HEK293 (cell line): ENCODE results near the gene OR5V1.

Source experiments
- CTCF ChIA-PET: fragments of 350-600 bp; formaldehyde crosslinking; extraction: SDS; loops from one replicate; lab custom pipeline; 2021; ENCODE audit warnings: antibody characterized with exemption; lab: Yijun Ruan, JAX
- POLR2A ChIA-PET: fragments of 300-600 bp; formaldehyde crosslinking; extraction: SDS; loops from one replicate; lab custom pipeline; 2020; ENCODE audit warnings: antibody characterized with exemption, inconsistent platforms; lab: Yijun Ruan, JAX
- H3K27ac ChIP-seq: fragments of 200-500 bp; sonication (Bioruptor generic); 2 replicates; pipeline ENCODE4 v1.5.1; 2014; ENCODE audit warnings: low read depth, low read length, control low read depth, inconsistent platforms; ENCODE audit errors: extremely low read depth
- H3K36me3 ChIP-seq, 2 experiments: fragments of 200-500 bp in 1 of 2; sonication (Bioruptor generic) in 1 of 2; 1 replicate in 1 of 2; 2 replicates in 1 of 2; pipeline ENCODE4 v1.5.1; 2014 to 2017; ENCODE audit warnings: inconsistent platforms in 2 of 2, low read length in 2 of 2; ENCODE audit not compliant: control insufficient read depth in 2 of 2, insufficient read depth in 1 of 2
- H3K4me1 ChIP-seq: fragments of 200-500 bp; sonication (Bioruptor generic); 2 replicates; pipeline ENCODE4 v1.5.1; 2014; ENCODE audit warnings: mild to moderate bottlenecking, low read length, inconsistent platforms; ENCODE audit not compliant: control insufficient read depth, insufficient read depth
- H3K4me3 ChIP-seq: 2 replicates; pipeline ENCODE4 v1.5.1; 2011; ENCODE audit warnings: low read depth, mild to moderate bottlenecking, control low read depth, low read length, moderate library complexity
- H3K9me3 ChIP-seq: fragments of 200-500 bp; sonication (Bioruptor generic); 2 replicates; pipeline ENCODE4 v1.5.1; 2014; ENCODE audit warnings: low read depth, low read length, inconsistent platforms; ENCODE audit not compliant: control insufficient read depth, insufficient read depth
- BCL11B ChIP-seq: fragments of 450-650 bp; formaldehyde crosslinking; IDR thresholded peaks from 2 replicates; pipeline ENCODE4 v1.5.1; 2016; ENCODE audit warnings: low read depth, missing biosample characterization, missing genetic modification characterization
- KLF1 ChIP-seq: fragments of 450-650 bp; formaldehyde crosslinking; IDR thresholded peaks from 2 replicates; pipeline ENCODE4 v1.5.1; 2016; ENCODE audit warnings: missing biosample characterization, missing genetic modification characterization
- MEIS1 ChIP-seq: sonication (generic); formaldehyde crosslinking; IDR thresholded peaks from 2 replicates; pipeline ENCODE4 v1.8.1; 2022; ENCODE audit warnings: missing genetic modification reagents, mild to moderate bottlenecking, borderline replicate concordance
- PRDM1 ChIP-seq: fragments of 450-650 bp; formaldehyde crosslinking; IDR thresholded peaks from 2 replicates; pipeline ENCODE4; 2016; ENCODE audit warnings: missing biosample characterization, missing genetic modification characterization
- REPIN1 ChIP-seq: fragments of 450-650 bp; formaldehyde crosslinking; IDR thresholded peaks from 2 replicates; pipeline ENCODE4 v1.5.1; 2017; ENCODE audit warnings: missing biosample characterization, missing genetic modification characterization, low read depth
- SCRT2 ChIP-seq: fragments of 450-650 bp; formaldehyde crosslinking; IDR thresholded peaks from 2 replicates; pipeline ENCODE4 v1.5.1; 2016; ENCODE audit warnings: missing biosample characterization, missing genetic modification characterization
- ZFP3 ChIP-seq: fragments of 450-650 bp; formaldehyde crosslinking; IDR thresholded peaks from 2 replicates; pipeline ENCODE4 v1.5.1; 2016; ENCODE audit warnings: low read depth, missing biosample characterization, missing genetic modification characterization
- ZFP37 ChIP-seq: fragments of 450-650 bp; formaldehyde crosslinking; IDR thresholded peaks from 2 replicates; pipeline ENCODE4 v1.5.1; 2016; ENCODE audit warnings: missing biosample characterization, missing genetic modification characterization
- ZNF112 ChIP-seq: fragments of 450-650 bp; formaldehyde crosslinking; IDR thresholded peaks from 2 replicates; pipeline ENCODE4 v1.5.0; 2017; ENCODE audit warnings: missing biosample characterization, missing genetic modification characterization
- ZNF114 ChIP-seq: fragments of 450-650 bp; formaldehyde crosslinking; IDR thresholded peaks from 2 replicates; pipeline ENCODE4 v1.5.0; 2017; ENCODE audit warnings: missing biosample characterization, missing genetic modification characterization
- ZNF138 ChIP-seq: fragments of 450-650 bp; formaldehyde crosslinking; IDR thresholded peaks from 2 replicates; pipeline ENCODE4 v1.5.1; 2016; ENCODE audit warnings: missing biosample characterization, missing genetic modification characterization, borderline replicate concordance
- ZNF155 ChIP-seq: fragments of 450-650 bp; formaldehyde crosslinking; IDR thresholded peaks from 2 replicates; pipeline ENCODE4 v1.5.1; 2016; ENCODE audit warnings: missing biosample characterization, missing genetic modification characterization
- ZNF174 ChIP-seq: fragments of 450-650 bp; formaldehyde crosslinking; IDR thresholded peaks from 2 replicates; pipeline ENCODE4 v1.5.0; 2017; ENCODE audit warnings: missing biosample characterization, mild to moderate bottlenecking, missing genetic modification characterization
- ZNF24 ChIP-seq: fragments of 450-650 bp; formaldehyde crosslinking; IDR thresholded peaks from 2 replicates; pipeline ENCODE4 v1.5.1; 2016; ENCODE audit warnings: missing biosample characterization, missing genetic modification characterization
- ZNF248 ChIP-seq: fragments of 450-650 bp; formaldehyde crosslinking; IDR thresholded peaks from 2 replicates; pipeline ENCODE4 v1.5.1; 2017; ENCODE audit warnings: missing biosample characterization, missing genetic modification characterization
- ZNF501 ChIP-seq: fragments of 450-650 bp; formaldehyde crosslinking; IDR thresholded peaks from 2 replicates; pipeline ENCODE4 v1.5.1; 2016; ENCODE audit warnings: missing biosample characterization, missing genetic modification characterization
- ZNF548 ChIP-seq: fragments of 450-650 bp; formaldehyde crosslinking; IDR thresholded peaks from 2 replicates; pipeline ENCODE4 v1.5.1; 2016; ENCODE audit warnings: missing biosample characterization, missing genetic modification characterization
- ZNF600 ChIP-seq: fragments of 450-650 bp; formaldehyde crosslinking; IDR thresholded peaks from 2 replicates; pipeline ENCODE4 v1.5.1; 2016; ENCODE audit warnings: missing biosample characterization, missing genetic modification characterization
- ZNF621 ChIP-seq: fragments of 450-650 bp; formaldehyde crosslinking; IDR thresholded peaks from 2 replicates; pipeline ENCODE4 v1.5.1; 2017; ENCODE audit warnings: missing biosample characterization, missing genetic modification characterization
- ZNF654 ChIP-seq: fragments of 450-650 bp; formaldehyde crosslinking; IDR thresholded peaks from 2 replicates; pipeline ENCODE4 v1.5.1; 2016; ENCODE audit warnings: low read depth, missing biosample characterization, missing genetic modification characterization
- ZNF843 ChIP-seq: fragments of 450-650 bp; formaldehyde crosslinking; IDR thresholded peaks from 2 replicates; pipeline ENCODE4 v1.5.1; 2016; ENCODE audit warnings: missing biosample characterization, missing genetic modification characterization
- ZSCAN23 ChIP-seq: fragments of 450-650 bp; formaldehyde crosslinking; IDR thresholded peaks from 2 replicates; pipeline ENCODE4 v1.5.1; 2016; ENCODE audit warnings: missing biosample characterization, missing genetic modification characterization
- TF ChIP-seq, protein P1 (sequence below): sonication (generic); formaldehyde crosslinking; IDR thresholded peaks from 2 replicates; pipeline ENCODE4 v1.8.1; 2022; ENCODE audit warnings: mild to moderate bottlenecking, moderate library complexity, missing genetic modification reagents
- TF ChIP-seq, protein P2 (sequence below): fragments of 450-650 bp; formaldehyde crosslinking; IDR thresholded peaks from 2 replicates; pipeline ENCODE4 v1.5.1; 2017; ENCODE audit warnings: missing biosample characterization, missing genetic modification characterization

OR5V1 gene

DNA sequence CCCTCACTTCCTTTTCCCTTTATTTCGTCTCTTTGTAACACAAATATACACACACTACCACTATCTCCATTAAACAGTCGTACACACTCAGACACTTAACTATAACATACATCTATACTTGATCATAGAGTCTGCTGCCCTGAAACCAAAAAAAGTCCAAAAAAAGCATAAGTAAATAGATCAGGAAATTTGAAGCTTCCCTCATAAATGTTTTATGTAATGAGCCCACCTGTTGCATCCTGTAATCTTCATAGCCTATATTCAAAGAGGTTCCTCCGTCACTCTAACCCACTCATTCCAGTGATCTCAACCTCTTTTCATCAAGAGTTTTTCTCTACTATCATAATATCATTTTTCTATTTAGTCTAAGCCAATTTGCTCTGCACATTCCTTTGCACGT lies 19.9 kb upstream of the OR5V1 start (continued):
- TF ChIP-seq, protein P1, sequence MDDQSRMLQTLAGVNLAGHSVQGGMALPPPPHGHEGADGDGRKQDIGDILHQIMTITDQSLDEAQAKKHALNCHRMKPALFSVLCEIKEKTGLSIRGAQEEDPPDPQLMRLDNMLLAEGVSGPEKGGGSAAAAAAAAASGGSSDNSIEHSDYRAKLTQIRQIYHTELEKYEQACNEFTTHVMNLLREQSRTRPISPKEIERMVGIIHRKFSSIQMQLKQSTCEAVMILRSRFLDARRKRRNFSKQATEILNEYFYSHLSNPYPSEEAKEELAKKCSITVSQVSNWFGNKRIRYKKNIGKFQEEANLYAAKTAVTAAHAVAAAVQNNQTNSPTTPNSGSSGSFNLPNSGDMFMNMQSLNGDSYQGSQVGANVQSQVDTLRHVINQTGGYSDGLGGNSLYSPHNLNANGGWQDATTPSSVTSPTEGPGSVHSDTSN, result no peak
- no peak for TF ChIP-seq ZNF843 (tag by site-specific recombination)
- TF ChIP-seq, protein P2, sequence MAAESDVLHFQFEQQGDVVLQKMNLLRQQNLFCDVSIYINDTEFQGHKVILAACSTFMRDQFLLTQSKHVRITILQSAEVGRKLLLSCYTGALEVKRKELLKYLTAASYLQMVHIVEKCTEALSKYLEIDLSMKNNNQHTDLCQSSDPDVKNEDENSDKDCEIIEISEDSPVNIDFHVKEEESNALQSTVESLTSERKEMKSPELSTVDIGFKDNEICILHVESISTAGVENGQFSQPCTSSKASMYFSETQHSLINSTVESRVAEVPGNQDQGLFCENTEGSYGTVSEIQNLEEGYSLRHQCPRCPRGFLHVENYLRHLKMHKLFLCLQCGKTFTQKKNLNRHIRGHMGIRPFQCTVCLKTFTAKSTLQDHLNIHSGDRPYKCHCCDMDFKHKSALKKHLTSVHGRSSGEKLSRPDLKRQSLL, result no peak
- no peak for TF ChIP-seq KLF1 (tag by site-specific recombination)
- TF ChIP-seq ZFP3 (tag by site-specific recombination), result no peak
- no peak for TF ChIP-seq ZNF112 (tag by site-specific recombination)
- peak; percentile 93 for TF ChIP-seq SCRT2 (tag by site-specific recombination)

DNA sequence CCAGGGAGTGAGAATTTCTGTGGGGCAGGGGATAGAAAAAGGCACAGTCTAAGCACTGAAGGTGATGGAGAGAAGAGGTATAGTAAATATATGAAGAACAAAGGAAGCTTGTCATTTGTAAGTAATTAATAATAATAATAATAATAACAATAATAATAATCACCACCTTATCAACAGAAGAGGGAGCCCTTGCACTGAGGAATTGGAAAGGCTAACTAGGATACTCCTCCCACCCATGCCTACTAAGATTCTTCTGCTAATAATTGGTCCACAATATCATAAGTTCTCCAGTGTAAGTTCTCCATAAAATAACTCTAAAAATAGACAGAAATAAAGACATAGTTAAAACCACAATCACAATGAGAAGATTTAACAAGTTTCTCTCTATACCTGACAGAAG lies 7.3 kb upstream of the OR5V1 start:
- TF ChIP-seq ZFP37 (no peak), MEIS1 (CRISPR knock-in tag) (no peak), REPIN1 (tag by site-specific recombination) (peak; percentile 50; the same call in 1 of the 2 replicates), ZNF600 (no peak), ZNF654 (tag by site-specific recombination) (peak; percentile 22), ZSCAN23 (no peak), ZNF501 (tag by site-specific recombination) (no peak)
- no peaks in the 10 kb centered on the region for H3K4me1 ChIP-seq
- no peaks in the 10 kb centered on the region for H3K9me3 ChIP-seq
- H3K36me3 ChIP-seq, result no peaks in the 10 kb centered on the region
- no peak overlapping the region for H3K4me3 ChIP-seq
- CTCF ChIA-PET, result interaction anchor here (0.5 to 5.3 kb wide), 19 partner anchors 8 to 618 kb away, joined by 3 to 30 read pairs (median 4); partner anchors contain the start of genes OR12D1 and OR2H2
- no peak overlapping the region for H3K27ac ChIP-seq
- POLR2A ChIA-PET, result no interaction called here

GRCh38 chr6:29375191-29375590 lies 6.5 kb upstream of the OR5V1 start, which contains the start of gene OR12D3:
Gene OR12D3, minus strand, starts transcription at chr6:29375291. Its CDS starts 4 bp downstream, at chr6:29375287.
- TF ChIP-seq ZNF24, result no peak
- no peak for TF ChIP-seq ZNF621 (tag by site-specific recombination)
- TF ChIP-seq ZNF174, result no peak
- TF ChIP-seq ZNF155 (tag by site-specific recombination), result no peak
- TF ChIP-seq ZNF112 (tag by site-specific recombination), result no peak
- TF ChIP-seq ZNF248 (tag by site-specific recombination), result no peak
- Histone ChIP-seq H3K9me3 (no peaks in the 10 kb centered on the region), H3K4me3 (no peak within 1 kb of the TSS), H3K4me1 (no peaks in the 10 kb centered on the region), H3K36me3 (no peaks in the 10 kb centered on the region), H3K27ac (no peak within 1 kb of the TSS)
- ChIA-PET CTCF (interaction anchor here (0.6 to 5.3 kb wide), 16 partner anchors 14 to 278 kb away, joined by 3 to 30 read pairs (median 3); partner anchors contain the start of genes OR12D1 and OR2H2), POLR2A (no interaction called here)

- Histone ChIP-seq H3K4me1 (no peaks in the 10 kb centered on the region), H3K4me3 (no peak overlapping the region), H3K36me3 (no peaks in the 10 kb centered on the region), H3K27ac (no peak overlapping the region), H3K9me3 (no peaks in the 10 kb centered on the region)
- POLR2A ChIA-PET, result no interaction called here
- TF ChIP-seq PRDM1 (no peak), ZNF138 (tag by site-specific recombination) (no peak), BCL11B (no peak), ZNF114 (tag by site-specific recombination) (no peak), ZNF548 (tag by site-specific recombination) (no peak)
- CTCF ChIA-PET, result no interaction called here
Measured at GRCh38 chr6:29355603-29356002, 13.1 kb downstream of the OR5V1 start.
